A673 (cell line): Measurements from ENCODE around the gene PRSS21. TPM values are rescaled to one million over a fixed set of nuclear protein-coding genes. Genes with fewer than 3 reads are reported as not detected.

Experiments
- Bru-seq: library from RNA; stranded (reverse); fragments of 400-500 nt; gene quantifications from one replicate; lab custom pipeline; 2021; lab: Mats Ljungman, UMichigan
- BruChase-seq, 2 experiments: library from RNA; stranded (reverse); fragments of 400-500 nt; gene quantifications; one replicate each; lab custom pipeline; 2021; lab: Mats Ljungman, UMichigan
- BruUV-seq: library from RNA; stranded (reverse); fragments of 400-500 nt; replicated peaks from 2 replicates; lab custom pipeline; 2021; lab: Mats Ljungman, UMichigan
- CTCF ChIA-PET: fragments of 300-600 bp; sonication (Branson Sonifier 250); formaldehyde crosslinking; loops from one replicate; lab custom pipeline; 2022; ENCODE audit warnings: antibody characterized with exemption; lab: Charles Lee
- POLR2A ChIA-PET: fragments of 300-600 bp; sonication (Branson Sonifier 250); formaldehyde crosslinking; loops from one replicate; lab custom pipeline; 2022; ENCODE audit warnings: antibody characterized with exemption; ENCODE audit not compliant: low non-redundant PET; lab: Charles Lee
- DNase-seq: peaks from one replicate; pipeline ENCODE4 v3.0.0-alpha.2; 2015; ENCODE audit warnings: low spot score
- H3K27ac ChIP-seq: fragments of 200-600 bp; sonication (generic); 2 replicates; pipeline ENCODE4 v1.5.1; 2016; ENCODE audit warnings: mixed run types, low read depth, mild to moderate bottlenecking, mixed read lengths, antibody characterized with exemption, low read length; ENCODE audit not compliant: poor library complexity, severe bottlenecking
- H3K27me3 ChIP-seq: fragments of 200-600 bp; sonication (generic); replicated peaks from 2 replicates; pipeline ENCODE4 v1.6.1; 2017; ENCODE audit warnings: mixed run types, low read depth, mild to moderate bottlenecking, mixed read lengths, antibody characterized with exemption, low read length; ENCODE audit not compliant: insufficient read depth, poor library complexity
- H3K36me3 ChIP-seq: fragments of 200-600 bp; sonication (generic); 2 replicates; pipeline ENCODE4 v1.6.1; 2016; ENCODE audit warnings: mixed run types, mild to moderate bottlenecking, mixed read lengths, antibody characterized with exemption, low read length; ENCODE audit not compliant: insufficient read depth, poor library complexity, severe bottlenecking
- H3K4me1 ChIP-seq: fragments of 200-600 bp; sonication (generic); 2 replicates; pipeline ENCODE4 v1.6.1; 2017; ENCODE audit warnings: mixed run types, mild to moderate bottlenecking, mixed read lengths, antibody characterized with exemption, low read length; ENCODE audit not compliant: insufficient read depth, poor library complexity, severe bottlenecking
- H3K4me3 ChIP-seq: fragments of 200-600 bp; sonication (generic); 2 replicates; pipeline ENCODE4 v1.5.1; 2016; ENCODE audit warnings: low read depth, mixed run types, mild to moderate bottlenecking, mixed read lengths, low read length; ENCODE audit not compliant: poor library complexity, severe bottlenecking
- H3K9me3 ChIP-seq: fragments of 200-600 bp; sonication (generic); 2 replicates; pipeline ENCODE4 v1.6.1; 2016; ENCODE audit warnings: mixed run types, low read depth, mild to moderate bottlenecking, mixed read lengths, antibody characterized with exemption, low read length; ENCODE audit not compliant: poor library complexity, severe bottlenecking
- CTCF ChIP-seq: fragments of 300-800, 200-600 bp; sonication (generic); conservative IDR thresholded peaks from 2 replicates; pipeline ENCODE4 v1.5.1; 2017; ENCODE audit warnings: low read depth, mild to moderate bottlenecking, antibody characterized with exemption, low read length, moderate library complexity, mixed read lengths
- EZH2 ChIP-seq: fragments of 200-600 bp; sonication (generic); IDR thresholded peaks from 2 replicates; pipeline ENCODE4 v1.6.1; 2017; ENCODE audit warnings: borderline replicate concordance, low read depth, mild to moderate bottlenecking, mixed read lengths, antibody characterized with exemption, low read length; ENCODE audit not compliant: poor library complexity, severe bottlenecking
- intact Hi-C: fragments of 100-400 bp; cut with micrococcal nuclease; formaldehyde crosslinking; loops from one replicate; pipeline ENCODE4 v1.10.0; 2022; ENCODE audit not compliant: unreplicated experiment
- long read RNA-seq: library from polyadenylated mRNA; stranded (forward); transcript quantifications from one replicate; pipeline ENCODE4 v2.0.0, GENCODE V29; 2022
- total RNA-seq: library from RNA; stranded (reverse); gene quantifications from 2 replicates; pipeline ENCODE4 v1.2.3, GENCODE V29; 2021

Gene PRSS21
- total RNA-seq (not detected in 2 replicates), Bru-seq, nascent RNA (not detected), BruChase-seq, experiment 1, labeled RNA remaining after a 2-hour chase (not detected), BruChase-seq, experiment 2, labeled RNA remaining after a 6-hour chase (not detected)
- long read RNA-seq: 0 reads

GRCh38 chr16:2816751-2817339 lies at the start of gene PRSS21:
PRSS21 (plus strand) TSS chr16:2817237; CDS start chr16:2817269, 32 bp downstream.
- H3K9me3 ChIP-seq: no peaks in the 10 kb centered on the region
- no peaks in the 10 kb centered on the region for H3K36me3 ChIP-seq
- CTCF ChIA-PET: no interaction called here
- intact Hi-C loops: no loop called here
- POLR2A ChIA-PET: no interaction called here
- BruUV-seq: no TSS peak
- no peak for DNase-seq
- no peaks in the 10 kb centered on the region for H3K27me3 ChIP-seq
- no peak within 1 kb of the TSS for H3K27ac ChIP-seq
- no peak within 1 kb of the TSS for H3K4me3 ChIP-seq
- peaks cover 7% of the 10 kb centered on the region for H3K4me1 ChIP-seq
- TF ChIP-seq EZH2 (no peak), CTCF (0 out of 2 replicates have a peak, but pooled peaks have one; percentile 12)

GRCh38 chr16:2767891-2768290 lies 49.1 kb upstream of the PRSS21 start:
- no peaks in the 10 kb centered on the region for H3K9me3 ChIP-seq
- H3K36me3 ChIP-seq: peaks cover 100% of the 10 kb centered on the region
- no peaks in the 10 kb centered on the region for H3K27me3 ChIP-seq
- CTCF ChIA-PET: no interaction called here
- intact Hi-C loops: no loop called here
- POLR2A ChIA-PET: no interaction called here
- H3K4me1 ChIP-seq: no peaks in the 10 kb centered on the region
- no peak for TF ChIP-seq CTCF
- no peak for TF ChIP-seq EZH2
- H3K27ac ChIP-seq: no peak overlapping the region
- BruUV-seq: no TSS peak
- DNase-seq: no peak
- no peak overlapping the region for H3K4me3 ChIP-seq

GRCh38 chr16:2768403-2769089 lies 48.5 kb upstream of the PRSS21 start:
- intact Hi-C loops: no loop called here
- Histone ChIP-seq H3K27ac (no peak overlapping the region), H3K36me3 (peaks cover 99% of the 10 kb centered on the region), H3K4me1 (no peaks in the 10 kb centered on the region), H3K4me3 (no peak overlapping the region), H3K27me3 (no peaks in the 10 kb centered on the region), H3K9me3 (no peaks in the 10 kb centered on the region)
- no peak for DNase-seq
- ChIA-PET CTCF (no interaction called here), POLR2A (no interaction called here)
- no peak for TF ChIP-seq EZH2
- no peak for TF ChIP-seq CTCF
- no TSS peak for BruUV-seq
